ENCODE data around the gene KRTAP16-1.

GRCh38 chr17:41298458-41299135 lies 10.5 kb downstream of the KRTAP16-1 start:
- TF ChIP-seq CTCF (conservative IDR thresholded peaks at IDR 0.05; ENCODE audit: low read length) = no peak
- no peak for TF ChIP-seq EZH2phosphoT487 (IDR thresholded peaks at IDR 0.05; ENCODE audit: borderline replicate concordance)

All from Loucy (cell line).